Measurements from ENCODE around the gene NRXN2. TPM values are rescaled to one million over a fixed set of nuclear protein-coding genes. Genes with fewer than 3 reads are reported as not detected.
"Not testable (repeated sequence)": the region's sequence is repeated elsewhere in the genome, so short reads cannot be mapped to it uniquely, and the experiment has no call there.

The NRXN2 gene
- polyA plus RNA-seq, 12 donors: 14.4 to 40.7 (median 22.2) TPM; not detected in 1

DNA sequence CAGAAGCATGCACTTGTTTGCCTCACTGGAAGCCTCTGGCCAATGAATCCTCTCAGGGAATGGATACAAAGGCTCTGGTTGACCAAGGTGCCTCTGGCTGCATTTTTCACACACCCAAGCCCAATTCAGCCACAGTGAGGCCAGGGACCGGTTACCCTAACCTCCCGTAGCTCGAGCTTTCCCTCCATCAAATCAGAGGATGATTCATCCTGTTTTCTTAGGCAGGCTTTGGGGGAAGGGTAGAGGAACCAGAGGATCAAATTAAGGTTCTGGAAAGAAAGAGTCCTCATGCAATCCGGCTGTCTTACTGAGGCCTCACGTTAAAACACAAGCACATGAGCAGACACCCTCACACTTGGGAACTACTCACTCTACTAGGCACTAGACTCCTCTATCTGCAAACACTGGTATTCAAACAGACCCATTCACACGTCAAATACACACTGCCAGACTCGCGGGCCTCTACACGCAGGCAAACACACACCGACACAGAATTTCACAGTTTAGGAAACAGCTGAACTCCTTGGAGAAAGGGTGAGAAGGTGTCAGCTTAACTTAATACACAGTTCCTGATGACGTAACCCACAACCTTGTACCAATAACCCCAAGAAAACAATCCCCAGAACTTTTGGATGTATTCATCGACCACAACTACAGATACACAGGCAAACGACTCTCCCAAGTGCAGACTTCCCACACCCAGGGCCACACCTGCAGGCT is 12.4 kb downstream of the NRXN2 start:
- DNase-seq: no peak

DNA sequence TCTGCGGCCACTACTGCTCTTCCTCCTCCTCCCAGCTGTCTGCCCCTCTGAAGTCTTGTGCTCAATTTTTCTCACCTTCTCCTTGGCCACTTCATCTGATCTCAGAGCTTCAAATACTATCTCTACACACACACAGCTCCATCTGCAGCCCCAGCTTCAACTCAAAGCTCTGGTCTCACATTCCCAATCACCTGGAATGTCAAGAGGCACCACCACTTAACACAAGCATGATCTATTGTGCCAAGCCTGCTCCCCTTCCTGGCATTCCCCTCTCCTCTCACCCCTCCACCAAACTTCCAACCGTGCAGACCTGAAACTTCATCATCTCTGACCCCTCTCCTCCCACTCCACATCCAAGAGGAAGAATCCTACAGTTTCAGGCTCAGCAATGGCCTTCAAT is 17.5 kb downstream of the NRXN2 start:
- DNase-seq: no peak

DNA sequence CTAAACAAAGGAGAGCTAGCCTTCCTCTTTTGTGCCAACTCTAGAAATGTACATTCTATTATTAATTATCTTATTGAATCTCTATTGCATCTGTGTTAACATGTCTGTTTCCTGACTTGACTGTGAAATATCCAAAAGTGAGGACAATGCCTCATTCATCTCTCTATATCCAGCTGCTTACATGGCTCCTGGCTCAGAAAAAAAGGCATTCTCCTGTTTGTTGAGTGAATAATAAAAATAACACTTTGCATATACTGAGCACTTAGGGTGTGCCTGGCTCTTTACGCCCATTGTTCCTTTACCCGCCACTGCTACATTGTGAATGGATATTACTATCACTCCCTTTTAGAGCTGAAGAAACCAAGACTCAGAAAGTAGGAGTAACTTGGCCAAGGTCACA is 19.9 kb downstream of the NRXN2 start:
- no peak for DNase-seq

DNA sequence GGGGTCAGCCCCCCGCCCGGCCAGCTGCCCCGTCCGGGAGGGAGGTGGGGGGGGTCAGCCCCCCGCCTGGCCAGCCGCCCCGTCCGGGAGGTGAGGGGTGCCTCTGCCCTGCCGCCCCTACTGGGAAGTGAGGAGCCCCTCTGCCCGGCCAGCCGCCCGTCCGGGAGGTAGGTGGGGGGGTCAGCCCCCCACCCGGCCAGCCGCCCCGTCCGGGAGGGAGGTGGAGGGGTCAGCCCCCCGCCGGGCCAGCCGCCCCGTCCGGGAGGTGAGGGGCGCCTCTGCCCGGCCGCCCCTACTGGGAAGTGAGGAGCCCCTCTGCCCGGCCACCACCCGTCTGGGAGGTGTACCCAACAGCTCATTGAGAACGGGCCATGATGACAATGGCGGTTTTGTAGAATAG is 21.0 kb downstream of the NRXN2 start:
- DNase-seq: not testable (repeated sequence)

DNA sequence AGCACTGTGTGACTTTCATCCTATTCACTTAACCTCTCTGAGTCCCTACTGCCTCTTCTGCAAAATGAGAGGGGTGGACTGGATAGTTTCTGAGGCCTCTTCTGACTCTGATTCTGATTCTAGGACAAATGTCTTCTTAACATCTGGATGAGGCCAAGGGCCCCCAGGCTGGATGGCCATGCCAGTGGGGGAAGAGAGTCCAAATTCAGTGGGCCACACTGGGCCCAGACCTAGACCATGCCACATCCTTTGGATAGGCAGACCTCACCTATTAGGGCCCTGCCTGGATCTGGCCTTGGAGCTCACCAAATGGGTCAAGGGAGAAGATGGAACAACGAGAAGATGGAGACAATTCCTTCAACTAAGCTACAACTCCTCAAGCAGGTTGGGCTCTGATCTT is 24.6 kb downstream of the NRXN2 start:
- no peak for DNase-seq

DNA sequence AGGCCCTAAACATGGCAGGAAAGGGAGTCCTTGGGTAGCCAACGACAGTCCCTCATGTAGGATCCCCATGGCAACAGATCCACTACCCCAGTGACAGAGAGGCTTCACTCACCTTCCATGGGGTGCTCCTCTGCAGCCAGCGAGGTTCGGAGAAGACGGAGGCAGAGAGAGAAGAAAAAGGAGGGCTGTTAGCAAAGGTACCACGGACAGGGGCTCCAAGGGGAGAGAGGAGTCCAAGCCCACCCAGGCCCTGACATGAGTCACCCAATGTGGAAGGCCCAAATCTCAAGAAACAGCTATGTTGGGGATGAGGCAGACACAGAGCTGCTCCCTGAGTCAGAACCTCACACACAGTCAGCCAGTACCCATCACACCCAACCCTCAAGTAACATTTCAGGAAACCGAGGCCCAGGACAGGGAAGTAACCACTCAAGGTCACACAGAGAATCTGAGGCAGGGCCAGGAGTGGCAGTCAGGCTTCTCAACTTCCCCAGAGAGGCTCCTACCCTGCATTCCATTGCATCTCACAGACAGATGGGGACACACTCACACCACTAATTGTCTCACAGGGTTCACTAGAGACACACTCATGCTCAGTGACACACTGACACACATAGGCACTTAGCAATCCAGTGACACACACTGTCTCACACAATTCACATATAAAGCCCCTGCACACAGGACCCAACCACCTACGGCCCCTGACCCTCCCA is 25.2 kb downstream of the NRXN2 start:
- no peak for DNase-seq

DNA sequence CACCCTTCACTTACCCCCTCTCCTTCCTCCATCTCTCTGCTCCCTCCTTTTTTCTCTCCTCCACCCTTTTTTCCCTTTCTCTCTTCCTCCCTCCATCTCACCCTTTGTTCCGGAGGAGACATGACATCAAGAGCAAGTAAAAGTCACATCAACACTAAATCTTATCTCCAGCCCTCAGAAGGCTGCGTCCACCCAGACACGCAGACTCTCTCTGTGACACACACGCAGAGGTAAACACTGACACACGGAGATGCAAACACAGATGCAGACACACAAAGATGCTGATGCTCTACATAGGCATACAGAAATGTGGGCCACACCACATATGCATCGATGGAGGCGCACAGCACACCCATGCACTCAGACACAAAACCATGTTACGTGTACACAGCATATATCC is 27.0 kb downstream of the NRXN2 start:
- no peak for DNase-seq

DNA sequence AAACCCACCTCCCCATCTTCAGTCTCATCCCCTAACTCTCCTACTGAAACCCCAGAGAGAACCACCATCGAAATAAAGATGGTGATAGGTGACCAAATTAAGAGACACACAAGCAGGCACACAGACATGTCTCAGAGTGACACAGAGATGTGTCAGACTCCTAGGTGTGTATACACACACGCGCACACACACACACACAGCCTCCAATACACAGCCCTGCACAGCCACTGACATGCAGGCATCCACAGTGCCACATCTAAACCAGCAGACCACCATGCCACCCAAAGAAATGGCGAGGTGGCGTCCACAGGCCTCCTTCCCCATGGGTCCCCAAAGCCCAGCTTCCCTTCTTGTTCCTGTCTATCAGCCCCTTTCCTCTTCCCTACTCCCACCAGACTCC is 27.4 kb downstream of the NRXN2 start:
- DNase-seq: no peak

DNA sequence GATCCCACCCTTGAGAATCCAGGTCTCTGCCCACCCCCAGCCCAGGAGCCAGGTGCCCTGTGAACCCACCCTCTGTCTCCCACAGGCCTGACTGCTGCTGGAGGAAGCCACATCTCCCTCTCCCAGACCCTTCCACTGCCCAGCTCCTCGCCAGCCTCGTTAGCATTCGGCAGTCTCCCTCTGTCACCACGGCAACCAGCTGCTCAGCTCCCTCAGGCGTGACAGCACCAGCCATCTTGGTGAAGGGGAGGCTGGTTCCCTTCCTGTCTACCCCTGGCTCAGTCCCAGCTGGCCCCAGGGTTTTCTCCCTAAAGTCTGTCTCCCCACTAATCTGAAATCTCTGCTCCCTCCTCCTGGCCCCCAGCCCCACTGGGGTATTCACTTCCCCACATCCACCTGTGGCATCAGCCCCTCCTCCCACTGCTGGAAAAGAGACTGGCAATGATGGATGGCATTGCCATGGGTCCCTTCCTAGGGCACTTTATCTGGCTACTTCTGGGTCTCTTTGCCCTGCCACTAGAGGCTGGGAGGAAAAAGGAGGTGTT is 28.1 kb downstream of the NRXN2 start:
- DNase-seq: no peak

DNA sequence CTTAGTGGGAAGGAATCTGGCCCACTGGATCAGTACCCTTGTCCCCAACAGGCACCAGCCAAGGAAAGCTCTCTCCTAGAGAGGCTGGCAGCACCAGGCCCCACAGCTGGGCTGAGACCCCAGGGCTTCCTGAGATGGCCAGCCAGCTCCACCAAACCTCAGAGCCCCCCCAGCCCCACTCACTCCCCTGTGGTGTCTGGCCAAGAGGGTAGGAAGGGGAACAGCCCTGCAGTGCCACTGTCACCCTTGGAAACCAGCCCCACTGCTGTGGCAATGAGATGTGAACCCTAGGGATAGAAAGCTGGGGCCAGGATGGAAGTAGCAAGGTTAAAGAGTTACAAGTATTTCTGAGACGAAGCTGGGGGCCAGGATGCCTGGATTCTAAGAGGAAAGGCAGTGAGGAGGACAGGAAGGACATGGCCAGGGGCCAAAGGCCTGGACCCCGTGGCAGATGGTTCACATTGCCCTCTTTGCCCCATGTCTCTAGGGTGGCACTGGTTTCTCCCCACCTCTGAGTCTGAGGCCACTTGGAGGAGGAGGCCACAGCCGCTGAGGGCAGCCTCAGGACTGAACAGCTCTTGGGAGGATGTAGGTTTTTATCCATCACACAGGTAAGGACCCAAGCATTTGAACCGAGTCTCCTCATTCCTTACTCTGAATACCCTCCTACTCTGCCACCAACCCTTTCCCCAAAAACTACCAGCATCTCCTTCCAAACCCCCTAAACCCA is 28.8 kb downstream of the NRXN2 start:
- no peak for DNase-seq

DNA sequence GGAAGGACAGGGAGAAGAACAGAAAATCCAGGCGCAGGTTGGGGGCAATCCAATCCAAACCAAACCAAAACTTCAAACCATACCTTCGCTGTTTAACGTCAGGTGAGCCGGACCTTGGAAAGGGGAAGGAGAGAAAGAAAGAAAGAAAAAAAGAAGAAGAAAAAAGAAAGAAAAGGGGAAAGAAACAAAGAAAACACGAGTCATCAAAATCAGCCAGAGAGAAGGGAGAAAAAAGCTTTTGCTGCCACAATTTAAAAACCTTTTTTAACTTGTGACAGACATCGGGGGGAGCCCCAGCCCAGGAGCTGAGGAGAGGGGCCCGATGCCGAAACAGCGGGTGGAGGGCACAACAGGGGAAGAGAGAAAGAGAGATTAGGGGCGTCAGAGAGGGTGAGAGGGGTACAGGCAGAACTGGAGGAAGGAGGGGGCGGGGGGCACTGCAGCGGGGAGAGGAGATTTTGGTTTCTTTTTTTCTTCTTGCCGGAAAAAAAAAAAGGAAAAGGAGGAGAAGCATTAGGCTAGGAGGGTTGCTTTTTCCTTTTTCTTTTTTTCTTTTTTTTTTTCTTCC is 30.1 kb downstream of the NRXN2 start:
- DNase-seq: no peak

DNA sequence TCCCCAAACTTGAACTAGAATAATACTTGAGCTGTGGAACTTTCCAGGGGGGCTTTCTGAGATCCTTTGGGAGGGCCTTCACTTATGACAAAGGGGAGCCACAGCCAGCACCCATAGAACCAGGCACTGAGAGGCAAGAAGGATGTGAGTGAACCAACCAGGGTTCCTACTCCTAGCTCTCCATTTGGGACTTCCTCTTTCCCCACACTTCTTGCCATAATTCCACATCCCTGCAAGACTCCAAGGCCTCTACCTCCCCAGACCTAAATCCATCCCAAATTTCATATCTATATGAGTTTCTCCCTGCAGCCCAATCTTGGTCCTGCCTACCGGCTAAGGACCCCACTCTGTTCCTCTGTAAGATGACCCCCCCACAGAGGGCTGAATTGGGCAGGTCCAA is 31.5 kb downstream of the NRXN2 start:
- DNase-seq: no peak

DNA sequence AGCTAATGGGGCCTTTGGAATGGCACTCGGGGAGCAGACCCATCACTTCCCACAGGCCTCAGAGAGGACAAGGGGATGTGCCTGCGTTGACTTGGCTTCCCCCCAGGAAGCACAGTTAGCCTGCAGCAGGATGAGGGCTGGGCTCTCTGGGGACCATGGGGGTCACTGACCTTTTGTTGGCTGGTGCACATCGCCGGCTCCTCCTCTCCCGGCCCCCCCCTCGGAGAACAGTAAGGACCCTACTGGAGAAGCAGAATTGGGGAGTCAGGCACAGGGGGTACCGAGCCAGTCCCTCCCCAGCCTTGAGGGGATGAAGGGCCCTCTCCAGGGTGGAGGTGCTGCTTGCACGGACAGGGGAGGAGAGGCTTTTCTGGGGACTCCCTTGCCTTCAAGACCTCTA is 32.8 kb downstream of the NRXN2 start:
- DNase-seq: no peak

DNA sequence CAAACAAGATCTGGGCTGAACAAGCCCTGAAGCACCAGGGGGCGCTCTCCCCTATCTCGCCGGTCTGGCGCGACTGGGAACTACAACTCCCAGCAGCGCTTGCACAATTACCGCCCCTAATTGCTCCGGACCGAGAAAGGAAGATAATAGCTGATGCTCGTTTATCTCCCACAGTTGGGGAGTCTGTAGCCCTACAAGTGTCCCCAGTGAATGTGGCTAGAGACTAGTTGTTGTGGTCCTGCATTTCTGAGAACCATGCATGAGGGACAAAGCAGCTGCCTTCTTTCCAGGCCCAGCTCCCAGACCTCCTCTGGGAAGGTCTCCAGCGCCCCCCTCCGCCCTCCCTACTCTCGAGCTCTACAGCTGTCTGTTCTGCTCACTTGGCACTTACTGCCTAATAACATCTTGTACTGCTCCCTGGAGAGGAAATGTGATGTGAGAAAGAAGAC is 34.4 kb downstream of the NRXN2 start:
- DNase-seq: peak; percentile 95

DNA sequence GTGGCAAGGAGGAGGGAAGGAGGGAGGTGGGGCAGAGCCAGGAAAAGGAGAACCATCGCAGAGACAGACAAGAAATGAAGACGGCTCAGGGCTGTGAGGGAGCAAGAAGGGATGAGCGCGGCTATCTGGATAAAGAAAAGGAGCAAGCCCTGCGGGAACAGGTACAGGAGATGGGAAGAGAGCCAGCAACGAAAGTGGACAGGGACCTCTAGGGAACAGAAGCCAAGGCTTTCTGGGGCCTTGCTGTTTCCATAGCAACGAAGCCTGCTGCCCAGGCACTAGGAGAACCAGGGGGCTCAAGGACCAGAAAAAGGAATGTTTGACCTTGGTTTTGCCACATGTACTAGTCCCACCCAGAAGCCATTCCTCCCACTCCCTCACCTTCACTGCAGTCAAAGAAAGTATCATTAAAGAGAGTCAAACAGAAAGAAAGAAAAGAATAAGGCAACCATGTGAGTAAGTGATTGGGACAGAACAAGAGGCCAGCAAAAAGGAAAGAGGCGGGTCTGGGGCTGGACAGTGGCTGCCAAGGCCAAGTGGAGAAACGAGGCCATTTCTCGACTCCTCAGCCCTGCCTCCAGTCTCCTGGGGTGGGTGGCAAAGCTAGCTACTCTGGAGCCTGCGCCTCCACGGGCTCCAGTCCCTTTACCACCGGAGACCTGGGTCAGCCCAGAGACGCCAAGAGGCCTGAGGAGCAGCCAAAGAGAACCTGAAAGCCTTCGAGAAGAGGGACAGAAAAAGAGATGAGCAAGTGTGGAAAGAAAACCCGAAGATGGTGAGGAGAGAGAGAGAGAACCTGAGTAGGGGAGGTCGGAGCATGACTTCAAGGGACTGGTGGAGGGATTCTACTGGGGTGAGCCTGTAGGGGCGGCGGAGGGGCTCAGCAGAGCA is 35.1 kb downstream of the NRXN2 start:
- no peak for DNase-seq

DNA sequence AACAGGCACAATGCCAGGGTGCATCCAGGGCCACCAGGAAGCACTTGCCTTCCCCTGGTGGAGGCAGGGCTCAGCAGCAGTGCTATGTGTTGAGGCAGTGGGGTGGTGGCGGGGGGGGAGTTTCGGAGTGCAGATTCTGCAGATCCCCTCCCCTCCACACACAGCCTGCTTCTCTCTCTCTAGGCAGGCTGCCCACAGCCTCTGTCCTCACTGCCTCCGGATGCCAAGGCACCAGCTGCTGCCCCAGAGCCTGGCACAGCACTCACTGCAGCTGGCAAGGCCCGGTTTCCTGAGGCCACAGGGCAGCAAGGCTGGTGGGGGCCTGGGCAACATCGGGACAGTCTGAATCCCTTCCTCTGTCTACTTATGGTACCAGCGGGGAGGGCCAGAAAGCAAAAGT is 35.8 kb downstream of the NRXN2 start:
- DNase-seq: no peak

DNA sequence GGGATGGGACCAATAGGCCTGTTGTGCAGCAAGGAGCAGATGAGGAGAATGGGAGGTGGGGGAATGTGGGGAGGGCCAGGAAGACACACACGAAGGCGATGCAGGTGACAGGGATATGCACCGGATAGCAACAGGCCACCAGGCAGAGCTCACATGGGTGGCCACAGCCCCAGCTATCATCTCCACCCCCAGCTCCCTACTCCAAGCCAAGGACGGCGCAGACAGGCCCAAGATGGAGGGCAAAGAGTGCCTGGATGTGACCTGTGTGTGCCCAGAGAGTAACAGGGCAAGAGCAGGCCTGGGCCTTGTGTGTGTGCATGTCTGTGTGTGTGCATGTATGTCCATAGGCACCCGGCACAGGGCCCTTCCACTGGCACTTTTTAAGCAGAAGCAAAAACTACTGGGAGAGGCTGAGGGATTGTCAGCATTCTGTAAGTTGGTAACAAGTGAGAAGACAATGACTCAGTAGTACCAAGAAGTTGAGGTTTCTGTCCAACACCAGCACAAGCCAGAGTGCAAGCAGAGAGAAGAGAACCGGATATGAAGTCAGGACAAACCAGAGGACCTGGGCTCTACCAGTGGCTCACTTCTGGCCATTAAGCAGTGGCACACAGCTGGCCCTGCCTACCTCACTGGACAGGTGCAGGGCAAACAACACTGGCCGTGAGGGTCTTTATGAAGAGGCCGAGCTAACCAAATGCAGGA is 36.4 kb downstream of the NRXN2 start:
- DNase-seq: no peak

DNA sequence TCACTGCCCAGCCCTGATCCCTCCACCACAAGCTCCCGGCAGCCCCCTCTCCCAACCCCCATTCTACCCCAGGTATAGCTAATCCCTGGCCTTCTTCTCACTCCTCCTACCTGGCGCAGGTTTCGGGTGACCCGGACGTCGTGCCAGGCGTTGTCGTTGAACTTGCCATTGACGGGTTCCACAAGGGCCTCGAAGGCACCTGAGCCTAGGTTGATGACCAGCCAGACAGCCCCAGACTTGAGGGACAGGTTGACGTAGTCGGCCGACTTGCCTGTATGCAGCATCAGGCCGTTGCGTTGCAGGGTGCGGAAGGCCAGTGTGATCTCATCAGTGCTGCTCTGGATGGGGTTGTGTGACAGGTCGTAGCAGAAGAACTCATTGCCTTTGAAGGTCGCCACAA is 37.5 kb downstream of the NRXN2 start:
- DNase-seq: no peak

DNA sequence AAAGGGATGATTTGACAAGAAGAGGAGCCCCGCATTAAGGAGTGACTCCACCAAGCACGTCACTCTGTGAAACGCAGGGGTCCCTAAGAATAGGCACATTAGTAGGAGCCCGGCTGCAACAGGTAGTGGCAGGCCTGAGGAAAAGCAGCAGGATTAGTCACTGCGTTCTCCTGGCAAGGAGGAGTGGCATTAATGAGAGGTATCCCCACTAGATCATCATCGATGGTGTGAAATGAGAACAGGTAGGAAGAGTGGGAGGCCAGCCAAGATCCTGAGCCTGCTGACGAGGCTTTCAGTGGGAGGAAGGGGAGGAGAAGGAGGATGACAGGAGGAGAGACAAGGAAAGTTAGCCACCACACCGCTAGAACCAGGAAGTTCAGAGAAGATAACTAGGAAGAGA is 38.6 kb downstream of the NRXN2 start:
- no peak for DNase-seq

DNA sequence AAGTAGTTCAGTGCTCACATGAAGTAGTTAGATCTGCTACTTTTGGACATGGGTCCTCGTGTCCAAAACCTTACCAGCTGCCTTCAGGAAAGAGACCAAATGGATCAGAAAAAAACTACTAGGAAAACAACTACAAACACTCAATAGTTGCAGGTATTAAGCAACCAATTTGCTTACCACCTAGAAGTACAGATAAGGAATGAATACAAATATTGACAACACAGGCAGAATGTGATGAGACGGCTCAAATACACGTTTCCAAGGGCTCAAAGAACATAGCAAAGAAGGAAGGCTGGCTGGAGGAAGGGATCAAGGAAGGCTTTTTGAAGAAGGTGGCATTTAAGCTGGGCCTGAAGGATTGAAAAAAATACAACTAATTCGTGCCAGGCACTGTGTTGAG is 41.8 kb downstream of the NRXN2 start:
- no peak for DNase-seq

DNA sequence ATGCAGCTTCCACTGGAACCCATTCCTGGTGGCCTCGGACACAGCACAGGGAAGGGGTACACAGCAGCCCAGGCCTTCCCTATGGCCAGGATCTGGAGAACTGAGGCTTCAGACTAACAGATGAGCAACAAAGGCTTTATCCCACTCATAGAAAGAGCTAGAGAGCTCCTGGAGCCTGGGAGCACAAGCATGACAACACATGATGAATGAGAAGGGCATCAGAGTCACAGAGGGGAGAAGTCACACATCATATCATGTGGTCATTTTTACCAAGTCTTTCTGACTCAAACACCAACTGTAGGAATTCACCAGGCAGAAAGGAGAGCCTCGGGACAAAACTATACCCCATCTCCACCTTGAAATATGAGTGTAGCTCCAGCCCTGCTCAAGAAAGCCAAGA is 43.2 kb downstream of the NRXN2 start:
- DNase-seq: no peak

All from muscle of arm (tissue), 12 donors.